ENCODE measurements around the gene MVB12A.

MVB12A gene

DNA sequence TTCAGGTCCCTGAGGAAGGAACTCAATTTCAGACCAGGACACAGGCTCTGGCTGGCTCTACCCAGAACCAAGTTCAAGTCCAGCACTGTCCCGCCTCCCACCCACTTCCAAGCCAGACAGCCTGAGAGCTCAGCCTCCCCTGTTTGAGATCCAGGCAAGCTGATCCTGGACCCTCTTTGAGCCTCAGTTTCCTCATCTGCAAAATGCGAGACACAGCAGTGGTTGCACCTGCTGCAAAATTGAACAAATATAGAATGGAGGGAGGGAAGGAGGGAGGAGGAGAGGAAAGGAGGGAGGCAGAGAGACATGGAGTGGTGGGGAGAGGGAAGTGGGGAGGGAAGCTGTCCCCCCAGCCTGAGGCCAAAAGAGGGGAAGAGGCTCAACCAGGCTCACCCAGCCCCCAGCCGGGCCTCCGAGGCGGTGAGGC lies 27.9 kb downstream of the MVB12A start:
- DNase-seq: no peak

DNA sequence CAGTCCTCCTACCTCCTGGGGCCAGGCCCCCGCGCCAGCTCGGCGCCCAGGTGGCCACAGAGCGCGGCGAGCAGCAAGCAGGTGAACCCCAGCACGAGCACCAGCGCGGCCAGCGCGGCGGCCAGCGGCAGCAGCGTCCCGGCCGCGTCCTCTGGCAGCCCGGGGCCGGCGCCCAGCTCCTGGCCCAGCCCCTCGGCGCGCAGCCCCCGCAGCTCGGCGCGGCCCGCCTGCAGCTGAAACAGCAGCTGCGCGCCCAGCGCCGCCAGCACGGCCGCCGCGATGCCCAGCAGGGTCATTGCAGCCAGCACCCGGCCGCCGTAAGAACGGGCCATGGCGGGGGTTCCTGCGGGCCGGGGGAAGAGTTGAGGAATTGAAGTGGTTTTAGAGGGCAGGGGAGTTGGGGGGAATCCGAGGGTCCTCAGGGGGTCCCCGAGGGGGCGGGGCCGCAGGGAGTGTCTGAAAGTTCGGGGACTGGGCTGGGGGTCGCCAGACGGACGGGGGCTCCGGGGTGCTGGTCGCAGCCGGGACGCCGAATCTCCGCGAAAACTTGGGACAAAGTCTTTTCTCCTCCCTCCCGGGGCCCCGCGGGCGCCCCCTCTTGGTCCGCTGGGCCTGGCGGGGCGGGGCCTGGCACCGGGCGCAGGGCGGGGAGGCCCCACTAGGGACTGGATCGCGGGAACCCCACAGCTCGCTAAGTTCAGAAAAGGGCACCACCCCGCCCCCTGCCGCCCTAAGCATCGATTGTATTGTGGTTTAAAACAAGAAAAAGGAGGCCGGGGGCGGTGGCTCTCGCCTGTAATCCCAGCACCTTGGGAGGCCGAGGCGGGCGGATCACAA lies 28.5 kb downstream of the MVB12A start, which contains the start of gene TMEM221:
Gene TMEM221 (minus strand): TSS at position 538 of the 837 bp plus-strand sequence. CDS start 206 bp downstream, at position 332.
- peak; percentile 24 for DNase-seq

DNA sequence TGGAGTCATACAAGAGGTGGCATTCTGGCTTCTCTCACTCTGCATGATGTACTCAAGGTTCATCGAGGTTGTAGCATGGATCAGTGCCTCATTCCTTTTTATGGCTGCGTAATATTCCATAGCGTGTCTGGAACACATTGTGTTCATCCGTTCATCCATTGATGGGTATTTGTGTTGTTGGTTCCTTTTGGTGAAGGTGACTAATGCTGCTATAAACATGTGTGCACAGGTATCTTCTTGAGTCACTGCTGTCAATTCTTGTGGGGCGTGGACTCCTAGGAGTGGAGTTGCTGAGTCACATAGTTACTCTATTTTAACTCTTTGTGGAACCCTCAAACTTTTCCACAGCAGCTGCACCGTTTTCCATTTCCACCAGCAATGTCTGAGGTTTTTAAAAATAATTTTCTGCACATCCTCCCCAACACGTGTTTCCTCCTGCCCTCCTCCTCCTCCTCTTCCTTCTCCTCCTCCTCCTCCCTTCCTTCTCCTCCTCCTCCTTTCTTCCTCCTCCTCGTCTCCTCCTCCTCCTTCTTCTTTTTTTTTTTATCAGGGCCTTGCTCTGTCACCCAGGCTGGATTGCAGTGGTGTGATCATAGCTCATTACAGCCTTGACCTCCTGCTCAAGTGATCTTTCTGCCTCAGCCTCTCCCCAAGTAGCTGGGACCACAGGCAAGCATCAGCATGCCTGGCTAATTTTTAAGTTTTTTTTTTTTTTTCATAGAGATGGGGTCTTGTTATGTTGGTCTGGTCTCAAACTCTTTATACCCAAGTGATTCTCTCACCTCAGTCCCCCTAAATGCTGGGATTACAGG lies 30.6 kb downstream of the MVB12A start:
- DNase-seq: peak; percentile 25

DNA sequence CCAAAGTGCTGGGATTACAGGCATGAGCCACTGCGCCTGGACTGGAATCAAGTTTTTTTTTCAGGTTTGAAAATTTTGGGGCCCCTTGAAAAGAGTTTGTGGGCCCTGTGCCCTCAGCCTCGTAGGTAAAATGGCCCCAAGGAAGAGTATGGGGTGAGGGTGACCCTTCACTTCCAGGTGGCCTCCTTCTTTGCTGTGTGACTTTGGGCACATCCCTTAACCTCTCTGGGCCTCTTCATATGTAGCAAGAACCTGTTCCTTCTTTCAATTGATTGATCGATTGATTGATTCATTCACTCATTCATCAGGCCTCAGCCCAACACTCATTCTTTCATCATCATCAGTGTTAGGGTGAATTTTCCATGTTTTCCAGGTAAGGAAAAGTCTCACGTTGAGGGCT lies 32.0 kb downstream of the MVB12A start:
- no peak for DNase-seq

DNA sequence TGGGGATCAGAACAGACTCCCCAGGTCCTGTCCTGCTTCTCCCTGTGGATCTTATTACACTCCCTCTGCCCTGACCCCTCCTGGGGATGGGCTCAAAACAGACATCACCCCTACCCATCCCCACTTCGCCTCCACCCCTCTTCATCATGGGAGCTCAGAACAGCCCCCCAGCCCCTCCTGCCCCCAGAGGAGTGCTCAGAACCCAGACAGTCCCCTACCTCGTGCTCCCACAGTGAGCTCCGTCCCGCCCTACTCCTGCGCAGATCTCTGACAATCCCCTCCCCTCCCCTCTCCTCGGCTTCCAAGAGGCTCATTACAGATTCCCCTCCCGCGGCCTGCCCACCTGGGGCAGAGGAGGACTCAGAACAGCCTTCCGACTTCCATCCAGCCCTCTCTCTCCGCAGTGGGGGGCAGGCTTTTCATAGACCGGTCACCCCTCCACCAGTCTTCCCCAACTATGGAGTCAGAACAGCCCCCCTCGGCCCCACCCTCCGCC lies 34.8 kb downstream of the MVB12A start:
- no peak for DNase-seq

DNA sequence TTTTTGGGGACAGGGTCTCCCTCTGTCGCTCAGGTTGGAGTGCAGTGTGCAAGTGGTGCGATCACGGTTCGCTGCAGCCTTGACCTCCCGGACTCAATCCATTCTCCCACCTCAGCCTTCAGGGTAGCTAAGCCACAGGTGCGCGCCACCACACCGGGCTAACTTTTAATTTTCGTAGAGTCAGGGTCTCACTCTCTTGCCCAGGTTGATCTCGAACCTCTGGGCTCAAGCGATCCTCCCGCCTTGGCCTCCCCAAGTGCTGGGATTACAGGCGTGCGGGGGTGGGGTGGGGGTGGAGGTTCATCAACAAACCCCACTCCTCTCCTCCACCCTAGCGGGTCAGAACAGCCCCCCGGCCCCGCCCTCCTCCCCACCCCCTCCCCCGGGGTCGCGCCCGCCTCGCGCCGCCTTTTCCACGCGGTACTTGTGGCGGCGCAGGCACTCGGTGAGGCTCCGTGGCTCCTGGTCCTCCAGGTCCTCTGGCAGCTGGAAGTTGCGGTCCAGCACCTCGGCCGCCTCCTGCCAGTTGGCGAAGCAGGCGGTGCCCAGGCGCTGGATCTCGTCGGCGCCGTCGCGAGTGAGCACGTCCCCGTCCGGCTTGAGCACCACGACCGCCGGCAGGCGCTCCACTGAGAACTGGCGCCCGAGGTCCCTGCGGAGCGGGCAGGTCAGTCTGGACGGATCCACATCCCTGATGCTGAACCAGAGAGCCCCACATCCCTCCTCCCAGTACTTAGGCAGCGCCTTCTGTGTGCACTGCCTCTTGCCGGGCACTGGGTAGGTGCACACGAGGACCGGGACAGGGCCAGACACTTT lies 35.7 kb downstream of the MVB12A start:
- DNase-seq: no peak

DNA sequence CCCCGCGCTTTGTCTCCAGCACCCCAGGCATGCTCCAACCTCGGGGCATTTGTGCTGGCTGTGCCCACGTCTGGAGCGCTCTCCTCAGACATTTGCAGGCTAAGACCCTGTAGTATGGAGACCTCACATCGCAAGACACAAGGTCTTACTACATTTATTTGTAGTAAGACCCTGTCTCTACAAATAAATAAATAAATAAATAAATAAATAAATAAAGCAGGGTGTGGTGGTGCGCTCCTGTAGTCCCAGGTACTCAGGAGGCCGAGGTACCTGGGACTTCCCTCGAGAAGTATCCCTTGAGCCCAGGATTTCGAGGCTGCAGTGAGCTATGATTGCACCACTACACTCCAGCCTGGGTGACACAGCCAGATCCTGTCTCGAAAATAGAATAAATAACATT lies 36.3 kb downstream of the MVB12A start:
- no peak for DNase-seq

DNA sequence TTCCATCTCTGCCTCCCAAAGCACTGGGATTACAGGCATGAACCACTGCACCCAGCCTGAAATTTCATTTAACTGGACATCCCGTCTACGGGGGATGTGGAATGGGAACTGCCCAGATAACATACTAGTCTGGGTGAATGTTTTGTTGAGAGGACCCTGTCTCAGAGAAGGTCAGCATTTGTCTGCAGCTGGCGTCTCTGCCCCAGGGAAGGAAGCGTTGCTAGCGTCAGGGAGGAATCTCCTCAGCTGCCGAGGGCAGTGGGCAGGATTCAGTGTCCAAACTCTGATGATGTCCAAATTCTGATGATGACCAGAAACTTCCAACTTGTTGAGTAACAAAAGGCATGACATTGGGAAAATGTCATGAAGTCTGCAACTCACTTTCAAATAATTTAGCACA lies 37.8 kb downstream of the MVB12A start:
- no peak for DNase-seq

DNA sequence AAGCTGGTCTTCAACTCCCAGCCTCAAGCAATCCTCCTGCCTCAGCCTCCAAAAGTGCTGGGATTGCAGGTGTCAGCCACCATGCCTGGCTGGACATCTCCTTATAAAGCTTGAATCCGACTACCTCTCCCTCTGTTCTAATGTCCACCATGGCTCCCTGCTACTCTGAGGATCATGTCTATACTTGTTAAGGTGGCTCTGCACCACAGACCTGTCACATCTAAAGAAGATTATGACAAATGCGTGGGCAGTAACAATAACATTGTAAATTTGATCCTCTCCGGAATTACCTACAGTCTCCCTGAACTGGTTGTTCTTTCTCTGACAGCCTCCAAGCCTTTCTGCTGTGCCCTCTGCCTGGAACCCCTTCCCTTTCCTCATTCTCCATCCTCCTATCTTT lies 39.1 kb downstream of the MVB12A start:
- DNase-seq: no peak

DNA sequence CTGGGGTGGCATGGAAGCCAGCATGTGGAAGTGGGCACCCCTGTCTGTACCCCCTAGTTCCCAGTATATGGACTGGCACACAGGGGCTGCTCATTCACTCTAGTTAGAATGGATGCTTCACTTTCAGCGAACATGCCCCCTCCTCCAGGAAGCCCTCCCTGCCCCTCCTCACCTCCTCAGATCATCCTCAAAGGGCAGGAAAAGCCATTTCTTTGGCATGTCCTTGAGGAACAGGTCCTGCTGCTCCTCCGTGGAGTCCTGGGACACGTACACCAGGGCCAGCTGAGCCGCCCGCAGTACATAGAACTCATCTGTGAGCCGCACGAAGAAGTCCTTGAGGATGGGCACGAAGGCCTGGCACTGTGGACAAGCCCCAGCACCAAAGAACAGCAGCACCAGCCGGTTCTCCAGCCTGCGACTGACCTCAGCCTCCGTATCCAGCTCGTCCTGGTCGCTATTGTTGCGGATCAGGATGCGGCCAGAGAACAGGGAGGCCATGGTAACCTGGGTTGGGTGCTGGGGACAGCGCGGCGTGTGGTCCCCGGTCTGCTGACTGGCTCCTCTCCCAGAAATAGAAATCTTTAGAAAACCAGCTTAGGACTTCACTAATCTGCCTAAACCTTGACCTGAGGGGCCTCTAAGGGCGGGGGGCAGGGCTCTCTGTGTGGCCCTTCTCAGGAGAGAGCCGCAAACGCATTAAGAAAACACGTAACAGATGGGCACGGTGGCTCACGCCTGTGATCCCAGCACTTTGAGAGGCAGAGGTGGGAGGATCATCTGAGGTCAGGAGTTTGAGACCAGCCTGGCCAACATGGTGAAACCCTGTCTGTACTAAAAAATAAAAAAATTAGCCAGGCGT lies 40.8 kb downstream of the MVB12A start, which contains the start of gene NXNL1:
Gene NXNL1 (minus strand): TSS at position 555 of the 859 bp plus-strand sequence. CDS start 57 bp downstream, at position 498.
- DNase-seq: no peak

DNA sequence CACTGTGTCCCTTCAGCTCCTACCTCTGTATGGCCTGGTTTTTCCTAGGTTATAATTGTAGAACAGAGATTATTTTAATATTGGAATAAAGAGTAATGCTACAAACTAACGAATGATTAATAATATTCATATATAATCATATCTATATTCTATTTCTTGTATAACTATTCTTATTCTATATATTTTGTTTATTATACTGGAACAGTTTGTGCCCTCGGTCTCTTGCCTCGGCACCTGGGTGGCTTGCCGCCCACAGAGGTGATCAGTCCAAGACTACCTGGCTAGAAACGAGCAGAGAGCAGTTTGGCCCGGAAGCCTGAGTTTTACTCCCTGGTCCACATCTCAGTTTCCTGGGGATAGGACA lies 46.6 kb downstream of the MVB12A start:
- no peak for DNase-seq

DNA sequence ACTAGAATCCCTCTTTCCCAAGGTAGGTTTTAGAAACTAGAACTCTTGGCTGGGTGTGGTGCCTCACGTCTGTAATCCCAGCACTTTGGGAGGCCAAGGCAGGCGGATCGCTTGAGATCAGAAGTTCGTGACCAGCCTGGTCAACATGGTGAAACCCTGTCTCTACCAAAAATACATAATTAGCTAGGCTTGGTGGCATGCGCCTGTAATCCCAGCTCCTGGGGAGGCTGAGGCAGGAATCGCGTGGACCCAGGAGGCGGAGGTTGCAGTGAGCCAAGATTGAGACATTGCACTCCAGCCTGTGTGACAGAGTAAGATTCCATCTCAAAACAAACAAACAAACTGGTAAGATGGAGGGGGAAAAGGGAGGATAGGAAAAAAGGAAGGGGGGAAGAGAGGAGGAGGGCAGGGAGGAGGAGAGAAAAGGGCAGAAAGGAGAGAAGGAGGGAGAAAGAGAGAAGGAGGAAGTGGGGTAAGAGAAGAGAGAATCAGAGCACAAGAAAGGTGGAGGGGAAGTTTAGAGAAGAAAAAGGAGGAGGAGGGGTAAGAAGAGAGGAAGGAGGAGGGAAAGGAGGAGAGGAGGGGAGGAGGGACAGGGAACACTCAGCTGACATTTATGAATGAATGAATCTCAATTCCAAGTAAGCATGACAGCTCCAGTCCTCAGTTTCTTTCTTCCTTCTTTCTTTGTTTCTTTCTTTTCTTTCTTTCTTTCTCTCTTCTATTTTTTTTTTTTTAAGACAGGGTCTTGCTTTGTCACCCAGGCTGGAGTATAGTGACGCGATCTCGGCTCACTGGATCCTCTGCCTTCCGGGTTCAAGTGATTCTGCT lies 47.8 kb downstream of the MVB12A start:
- DNase-seq: no peak

DNA sequence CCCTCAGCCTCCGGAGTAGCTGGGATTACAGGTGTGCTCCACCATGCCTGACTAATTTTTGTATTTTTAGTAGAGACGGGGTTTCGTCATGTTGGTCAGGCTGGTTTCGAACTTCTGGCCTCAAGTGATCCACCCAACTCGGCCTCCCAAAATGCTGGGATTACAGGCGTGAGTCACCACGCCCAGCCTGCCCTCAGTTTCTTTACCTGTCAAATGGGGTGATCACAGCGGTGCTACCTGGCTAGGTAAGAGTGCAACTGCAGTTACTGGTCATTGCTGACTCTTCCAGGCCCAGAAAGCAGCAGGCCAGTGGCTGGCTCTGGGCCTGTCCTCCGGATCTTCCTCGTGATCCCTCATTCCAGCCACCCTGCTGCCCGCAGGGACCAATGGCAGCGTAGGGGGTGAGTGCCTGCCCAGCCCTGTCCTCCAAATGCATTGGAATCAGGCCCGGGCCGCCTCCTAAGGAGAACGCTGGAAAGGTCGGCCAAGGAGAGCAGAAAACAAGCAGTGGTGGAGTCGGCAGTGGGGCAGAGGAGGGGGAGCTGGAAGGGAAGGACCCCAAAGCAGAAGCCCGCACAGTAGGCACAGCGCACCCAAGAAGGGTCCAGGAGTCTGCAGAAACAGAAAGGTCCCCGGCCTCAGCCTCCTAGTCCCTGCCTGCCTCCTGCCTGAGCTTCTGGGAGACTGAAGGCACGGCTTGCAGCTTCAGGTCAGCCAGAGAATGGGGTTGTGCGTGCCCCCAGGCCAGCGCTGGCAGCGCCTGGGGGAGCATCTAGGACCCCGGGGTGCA lies 48.6 kb downstream of the MVB12A start:
- no peak for DNase-seq

DNA sequence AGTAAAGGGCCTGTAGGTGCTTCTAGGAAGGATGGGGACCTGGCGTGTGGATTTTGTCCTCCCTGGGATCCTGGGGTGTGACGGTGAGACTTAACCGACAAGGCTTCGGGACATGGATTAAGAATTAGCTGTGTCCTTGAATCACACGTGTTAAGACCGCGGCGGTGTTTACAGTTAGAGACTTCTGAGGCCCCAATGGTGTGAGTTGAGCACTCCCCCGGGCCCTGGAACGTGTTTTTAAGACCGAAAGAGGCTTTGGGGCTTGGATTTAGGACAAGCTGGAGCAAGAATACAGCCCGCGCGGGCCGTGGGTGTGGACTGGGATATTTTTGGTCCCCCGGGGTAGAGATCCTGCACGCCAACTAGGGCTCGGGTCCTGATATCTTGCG lies 49.2 kb downstream of the MVB12A start:
- no peak for DNase-seq

DNA sequence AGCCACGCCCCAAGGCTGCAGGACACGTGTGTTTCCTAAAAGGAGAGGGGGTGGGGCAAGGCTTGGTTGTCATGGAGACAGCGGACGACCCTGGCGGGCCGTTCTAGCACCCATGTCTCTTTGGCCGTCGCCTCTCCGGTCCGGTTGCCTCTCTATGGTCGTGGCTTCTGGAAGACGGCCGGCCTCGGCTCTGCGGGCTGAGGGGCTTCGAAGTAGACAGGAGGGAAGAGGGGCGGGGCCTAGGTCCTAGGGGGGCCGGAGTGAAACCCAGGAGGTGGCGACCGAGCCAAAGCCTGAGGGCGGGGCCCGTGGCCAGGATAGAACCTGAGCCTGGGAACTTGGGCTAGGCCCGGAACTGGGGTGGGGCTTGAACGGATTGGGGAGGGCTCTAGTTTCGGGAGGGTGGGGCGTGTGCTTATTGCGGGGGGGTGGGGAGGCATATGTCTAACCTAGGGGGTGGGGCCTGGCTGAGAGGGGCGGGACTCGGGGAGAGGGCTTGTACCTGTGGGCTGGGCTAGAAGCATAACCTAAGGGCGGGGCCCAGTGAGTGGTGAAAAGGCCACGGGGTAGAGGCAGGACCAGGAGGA lies 49.7 kb downstream of the MVB12A start:
- DNase-seq: peak; percentile 87

DNA sequence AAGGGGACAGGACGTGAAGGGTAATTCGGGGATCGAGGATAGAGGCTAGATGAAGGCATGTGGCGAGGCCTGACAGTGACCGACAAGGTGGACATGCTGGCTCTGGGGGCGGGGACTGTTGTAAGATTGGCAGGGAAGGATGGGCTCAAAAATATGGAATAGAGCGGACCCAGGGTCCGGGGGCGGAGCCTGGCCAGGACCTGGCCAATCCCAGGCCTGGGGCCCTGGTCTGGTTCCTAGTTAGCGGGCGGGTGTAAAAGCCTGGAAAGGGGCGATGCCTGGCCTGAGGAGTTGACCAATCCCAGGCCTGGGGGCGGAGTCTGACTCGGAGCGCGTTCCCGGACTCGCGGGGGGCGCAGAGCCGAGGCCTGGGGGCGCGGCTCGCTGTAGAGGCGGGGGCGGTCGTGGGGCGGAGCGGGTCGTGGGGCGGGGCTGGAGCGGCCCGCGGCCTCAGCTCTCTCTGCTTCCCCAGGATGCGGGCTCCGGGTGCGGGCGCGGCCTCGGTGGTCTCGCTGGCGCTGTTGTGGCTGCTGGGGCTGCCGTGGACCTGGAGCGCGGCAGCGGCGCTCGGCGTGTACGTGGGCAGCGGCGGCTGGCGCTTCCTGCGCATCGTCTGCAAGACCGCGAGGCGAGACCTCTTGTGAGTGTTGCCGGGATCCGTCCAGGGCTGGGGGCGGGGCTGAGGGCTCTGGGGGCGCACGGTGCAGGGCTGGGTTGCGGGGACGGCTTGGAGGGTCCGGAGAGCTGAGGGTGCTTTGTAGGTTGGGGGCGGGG lies 50.4 kb downstream of the MVB12A start, which contains the start of gene SLC27A1:
Gene SLC27A1 (plus strand): TSS at position 457 of the 774 bp plus-strand sequence. CDS start 17 bp downstream, at position 474.
- peak; percentile 99 for DNase-seq

DNA sequence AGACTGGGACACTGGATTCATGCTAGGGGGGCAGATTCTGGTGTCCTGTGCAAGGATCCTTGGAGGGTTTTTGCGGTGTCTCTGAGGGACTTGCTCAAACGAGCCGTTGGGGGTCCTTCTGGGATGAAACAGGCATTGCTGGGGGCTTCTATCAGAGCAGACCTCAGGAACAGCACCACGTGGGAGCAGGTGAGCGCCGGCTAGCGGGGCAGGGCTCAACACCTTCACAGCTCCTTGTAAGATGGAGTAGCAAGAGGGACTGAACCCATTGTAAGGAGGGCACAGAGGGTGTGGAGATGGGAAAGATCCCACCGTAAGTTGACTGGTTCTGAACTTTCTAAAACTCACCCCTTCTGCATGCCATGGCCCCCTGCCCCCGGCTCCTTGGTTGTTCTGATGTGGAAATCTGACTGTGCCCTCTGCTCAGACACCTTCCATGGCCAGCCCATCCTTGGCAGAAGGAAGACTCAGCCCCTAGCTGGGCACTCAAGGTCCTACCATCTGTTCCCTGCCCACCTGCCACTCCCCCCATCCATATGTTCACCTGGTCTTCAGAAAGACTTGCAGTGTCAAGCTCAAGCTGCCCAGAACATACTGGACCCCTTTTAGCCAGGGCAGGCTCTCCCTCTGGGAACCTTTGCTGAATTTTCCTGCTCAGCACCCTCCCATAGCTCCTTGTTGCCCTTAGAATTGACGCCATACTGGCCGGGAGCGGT lies 51.7 kb downstream of the MVB12A start:
- no peak for DNase-seq

DNA sequence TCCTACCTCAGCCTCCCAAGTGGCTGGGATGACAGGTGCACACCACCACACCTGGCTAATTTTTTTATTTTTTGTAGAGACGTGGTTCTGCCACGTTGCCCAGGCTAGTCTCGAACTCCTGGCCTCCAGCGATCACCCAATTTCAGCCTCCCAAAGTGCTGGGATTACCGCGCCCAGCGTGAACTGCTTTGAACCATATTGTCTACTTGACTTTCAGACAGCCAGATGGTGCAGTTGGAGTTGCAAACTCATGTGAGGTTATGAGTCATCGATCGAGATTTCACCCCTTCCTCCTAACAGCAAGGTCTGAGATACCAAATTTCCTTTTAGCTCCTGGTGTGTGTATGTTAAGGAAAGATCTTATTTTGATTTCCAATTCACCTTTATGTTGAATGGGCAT lies 53.2 kb downstream of the MVB12A start:
- DNase-seq: peak; percentile 87
